Breast epithelium (tissue), 3 donors: ENCODE data around the gene ASB2.

Source experiments
- POLR2A ChIP-seq: fragments of 450-650 bp; IDR thresholded peaks from one replicate; pipeline ENCODE4 v1.6.1; 2016; ENCODE audit warnings: antibody characterized with exemption, mild to moderate bottlenecking, moderate library complexity
- TF ChIP-seq, protein P1 (sequence below), 3 donors: fragments of 450-650 bp; IDR thresholded peaks; one replicate each; pipeline ENCODE4 v1.5.1; 2016 to 2017; ENCODE audit warnings: antibody characterized with exemption in 3 of 3, mild to moderate bottlenecking in 3 of 3, moderate library complexity in 3 of 3

DNA sequence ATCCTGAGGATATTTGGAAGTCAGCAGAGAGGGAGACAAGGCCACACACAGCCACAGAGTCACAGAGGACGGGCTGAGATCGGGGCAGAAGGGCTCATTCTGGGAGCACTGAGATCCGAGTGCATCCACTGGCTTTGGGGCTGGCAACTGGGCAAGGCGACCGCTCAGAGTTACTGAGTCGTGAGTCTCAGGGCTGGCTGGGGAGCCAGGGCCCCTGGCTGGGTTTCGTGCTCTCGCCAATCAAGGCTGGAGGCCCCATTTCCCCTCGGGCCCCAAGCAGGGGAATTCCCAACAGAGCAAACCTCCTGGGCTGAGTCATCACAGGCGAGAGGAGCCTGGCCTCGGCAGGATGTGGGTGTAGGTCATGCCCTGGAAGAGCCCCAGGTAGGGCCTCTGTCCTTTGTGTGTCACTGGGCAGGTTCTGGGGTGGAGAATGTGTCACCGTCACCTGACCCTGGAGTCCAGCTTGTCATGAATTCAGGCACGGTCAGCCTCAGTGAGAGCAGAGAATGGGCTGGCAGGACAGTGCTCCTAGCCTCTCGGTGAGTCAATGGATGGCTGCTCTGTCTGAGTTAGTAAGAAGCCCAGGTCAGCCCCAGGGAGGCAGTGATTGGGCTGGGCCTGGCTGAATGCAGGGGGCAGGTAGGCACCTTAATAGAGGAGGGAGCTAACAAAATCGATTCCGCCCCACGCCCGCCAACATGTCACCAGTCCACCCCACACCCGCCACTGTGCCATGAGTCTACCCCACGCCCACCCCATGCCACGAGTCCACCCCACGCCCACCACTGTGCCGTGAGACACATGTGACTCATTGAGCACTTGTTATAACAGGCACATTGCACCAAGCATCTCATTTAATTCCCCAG is 16.9 kb downstream of the ASB2 start:
- no peak for TF ChIP-seq POLR2A
- TF ChIP-seq, protein P1, sequence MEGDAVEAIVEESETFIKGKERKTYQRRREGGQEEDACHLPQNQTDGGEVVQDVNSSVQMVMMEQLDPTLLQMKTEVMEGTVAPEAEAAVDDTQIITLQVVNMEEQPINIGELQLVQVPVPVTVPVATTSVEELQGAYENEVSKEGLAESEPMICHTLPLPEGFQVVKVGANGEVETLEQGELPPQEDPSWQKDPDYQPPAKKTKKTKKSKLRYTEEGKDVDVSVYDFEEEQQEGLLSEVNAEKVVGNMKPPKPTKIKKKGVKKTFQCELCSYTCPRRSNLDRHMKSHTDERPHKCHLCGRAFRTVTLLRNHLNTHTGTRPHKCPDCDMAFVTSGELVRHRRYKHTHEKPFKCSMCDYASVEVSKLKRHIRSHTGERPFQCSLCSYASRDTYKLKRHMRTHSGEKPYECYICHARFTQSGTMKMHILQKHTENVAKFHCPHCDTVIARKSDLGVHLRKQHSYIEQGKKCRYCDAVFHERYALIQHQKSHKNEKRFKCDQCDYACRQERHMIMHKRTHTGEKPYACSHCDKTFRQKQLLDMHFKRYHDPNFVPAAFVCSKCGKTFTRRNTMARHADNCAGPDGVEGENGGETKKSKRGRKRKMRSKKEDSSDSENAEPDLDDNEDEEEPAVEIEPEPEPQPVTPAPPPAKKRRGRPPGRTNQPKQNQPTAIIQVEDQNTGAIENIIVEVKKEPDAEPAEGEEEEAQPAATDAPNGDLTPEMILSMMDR (IDR thresholded peaks at IDR 0.05), result no peak
